HG02884 (cell line): ENCODE measurements around the gene TANGO6.
"Not testable (repeated sequence)": the region's sequence is repeated elsewhere in the genome, so short reads cannot be mapped to it uniquely, and the experiment has no call there.

Experiments used
- ATAC-seq: cut with Tn5 transposase; IDR thresholded peaks from one replicate; pipeline ENCODE4 v1.9.1; 2021; ENCODE audit warnings: mild to moderate bottlenecking, moderate library complexity; ENCODE audit not compliant: unreplicated experiment

The TANGO6 gene

DNA sequence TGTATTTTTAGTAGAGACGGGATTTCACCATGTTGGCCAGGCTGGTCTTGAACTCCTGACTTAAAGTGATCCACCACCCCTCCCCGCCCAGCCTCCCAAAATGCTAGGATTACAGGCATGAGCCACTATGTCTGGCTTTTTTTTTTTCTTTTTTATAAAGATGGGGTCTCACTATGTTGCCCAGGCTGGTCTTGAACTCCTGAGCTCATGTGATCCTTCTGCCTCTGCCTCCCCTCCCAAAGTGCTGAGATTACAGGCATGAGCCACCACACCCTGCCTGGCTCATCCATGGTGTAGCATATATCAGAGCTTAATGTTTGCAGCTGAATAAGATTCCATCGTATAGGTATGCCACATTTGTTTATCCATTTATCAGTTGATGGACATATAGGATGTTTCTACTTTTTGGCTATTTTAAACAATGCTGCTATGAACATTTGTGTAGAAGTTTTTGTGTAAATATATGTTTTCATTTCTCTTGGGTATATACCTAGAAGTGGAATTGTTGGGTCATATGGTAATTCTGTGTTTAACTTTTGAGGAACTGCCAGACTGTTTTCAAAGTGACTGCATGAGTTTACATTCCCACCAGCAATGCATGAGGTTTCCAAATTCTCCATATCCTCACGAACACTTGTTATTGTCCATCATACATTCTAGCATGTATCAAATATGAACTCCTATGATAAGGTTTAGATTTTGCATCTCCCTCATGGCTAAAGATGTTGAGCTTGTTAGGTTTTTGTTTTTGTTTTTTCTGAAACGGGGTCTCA, 206.5 kb downstream of the TANGO6 start:
- no peak for ATAC-seq

DNA sequence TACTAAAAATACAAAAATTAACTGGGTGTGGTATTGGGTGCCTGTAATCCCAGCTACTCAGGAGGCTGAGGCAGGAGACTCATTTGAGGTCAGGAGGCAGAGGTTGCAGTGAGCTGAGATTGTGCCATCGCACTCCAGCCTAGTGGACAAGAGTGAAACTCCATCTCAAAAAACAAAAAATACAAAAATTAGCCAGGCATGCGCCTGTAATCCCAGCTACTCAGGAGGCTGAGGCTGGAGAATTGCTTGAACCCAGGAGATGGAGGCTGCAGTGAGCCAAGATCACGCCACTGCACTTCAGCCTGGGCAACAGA, 208.1 kb downstream of the TANGO6 start:
- not testable (repeated sequence) for ATAC-seq

DNA sequence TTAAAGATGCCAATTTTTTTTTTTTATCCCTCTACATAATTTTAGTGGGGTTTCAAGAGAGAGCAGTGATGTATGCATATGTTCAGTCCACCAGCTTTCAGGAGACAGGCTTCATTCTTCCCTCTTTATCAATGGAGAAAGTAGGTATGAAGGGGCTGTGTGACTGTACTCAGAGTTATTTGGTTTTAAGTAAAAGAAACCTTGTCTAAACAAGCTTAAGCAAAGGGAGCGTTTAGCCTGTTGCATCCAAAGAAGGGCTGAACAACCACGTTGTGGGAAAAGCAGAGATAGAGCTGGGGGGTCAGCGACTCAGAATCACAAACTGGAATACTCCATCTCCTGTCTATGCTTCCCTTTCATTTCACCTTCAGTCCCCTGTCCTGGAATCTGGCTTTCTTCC, 211.7 kb downstream of the TANGO6 start:
- no peak for ATAC-seq

DNA sequence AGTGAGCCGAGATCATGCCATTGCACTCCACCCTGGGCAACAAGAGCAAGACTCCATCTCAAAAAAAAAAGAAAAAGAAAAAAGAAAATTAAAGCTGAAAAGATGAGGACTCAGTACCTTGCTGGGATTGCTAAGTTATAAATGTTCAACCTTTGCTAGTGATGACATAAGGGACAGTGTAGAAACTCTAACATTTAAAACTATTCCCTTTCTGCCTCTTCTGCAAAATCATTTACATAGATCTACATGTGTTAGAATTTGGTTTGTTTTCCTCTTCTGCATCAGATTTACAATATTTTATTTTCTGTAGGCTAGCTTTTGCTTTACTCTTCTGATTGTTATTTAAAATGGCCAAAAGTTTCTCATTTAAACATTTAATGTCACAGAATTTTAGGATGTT, 212.6 kb downstream of the TANGO6 start:
- ATAC-seq, result no peak

DNA sequence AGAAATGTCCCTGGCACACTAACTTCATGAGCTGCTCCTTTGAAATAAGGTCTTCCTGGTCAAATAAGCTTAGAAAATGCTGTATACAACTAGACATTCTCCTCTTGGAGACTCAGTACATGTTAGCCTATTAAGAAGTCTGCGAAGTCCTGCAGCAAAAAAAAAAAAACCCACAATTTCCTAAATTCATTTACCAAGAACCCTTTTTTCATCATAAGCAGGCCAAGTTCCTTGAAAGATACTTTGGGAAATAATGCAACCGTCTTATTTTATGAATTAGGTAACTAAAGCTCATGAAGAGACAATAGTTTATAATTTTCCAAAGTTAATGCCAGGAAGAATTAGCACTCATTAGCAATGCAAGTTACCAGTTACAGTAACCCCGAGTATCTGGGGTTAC, 213.1 kb downstream of the TANGO6 start:
- no peak for ATAC-seq

DNA sequence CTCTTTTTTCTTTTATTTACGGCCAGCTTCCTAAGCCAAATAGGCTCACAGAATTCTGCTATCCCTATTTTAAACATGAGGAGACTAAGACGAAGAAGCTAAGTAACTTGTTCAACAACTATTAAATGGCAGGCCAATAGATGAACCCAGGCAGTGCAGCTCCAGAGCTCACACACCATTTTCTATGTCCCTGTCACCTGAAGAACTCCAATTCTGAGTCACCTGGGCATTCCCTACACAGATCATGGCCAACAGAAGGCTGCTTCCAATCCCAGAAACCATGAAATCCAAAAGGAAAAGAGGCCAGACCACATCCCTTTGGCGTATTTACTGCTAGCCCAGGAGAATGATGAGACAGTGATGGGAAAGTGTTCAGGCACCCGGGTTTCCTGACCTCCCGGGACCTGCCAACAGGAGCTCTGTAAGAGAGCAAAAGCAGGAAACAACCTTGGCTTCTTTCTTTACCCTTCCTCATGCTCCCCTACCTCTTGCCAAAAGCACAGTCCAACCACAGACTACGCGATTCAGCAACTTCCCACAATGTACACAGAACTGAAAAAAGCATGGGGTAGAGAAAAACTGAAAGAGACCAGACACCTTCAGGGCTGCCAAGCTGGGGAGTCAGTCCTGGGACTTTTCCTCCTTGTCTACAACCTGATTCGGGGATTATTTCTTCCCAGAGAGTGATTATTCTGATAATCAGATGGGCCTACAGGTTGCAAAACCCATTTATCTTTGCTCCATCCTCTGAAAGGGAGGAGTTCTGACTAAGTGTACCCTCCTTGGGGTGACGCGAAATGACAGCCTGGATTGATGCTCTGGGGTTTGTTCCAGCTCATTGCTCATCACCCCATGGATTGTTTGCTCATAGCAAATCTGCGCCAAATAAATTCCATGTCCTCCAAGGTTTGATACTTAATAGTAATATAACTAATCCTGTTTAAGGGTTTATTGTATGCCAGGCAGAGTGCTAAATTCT, 214.4 kb downstream of the TANGO6 start:
- ATAC-seq, result no peak

DNA sequence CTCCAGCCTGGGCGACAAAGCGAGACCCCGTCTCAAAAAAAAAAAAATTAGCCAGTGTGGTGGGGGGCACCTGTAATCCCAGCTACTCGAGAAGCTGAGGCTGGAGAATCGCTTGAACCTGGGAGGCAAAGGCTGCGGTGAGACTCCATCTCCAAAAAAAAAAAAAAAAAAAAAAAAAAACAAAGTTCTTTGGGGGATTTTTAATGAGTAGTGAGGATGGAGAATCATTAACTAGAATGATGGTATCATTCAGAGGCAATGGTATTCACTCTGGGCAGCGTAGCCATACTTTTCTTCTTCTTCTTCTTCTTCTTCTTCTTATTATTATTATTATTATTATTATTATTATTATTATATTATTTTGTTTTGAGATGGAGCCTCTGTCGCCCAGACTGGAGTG, 220.2 kb downstream of the TANGO6 start:
- ATAC-seq, result not testable (repeated sequence)

DNA sequence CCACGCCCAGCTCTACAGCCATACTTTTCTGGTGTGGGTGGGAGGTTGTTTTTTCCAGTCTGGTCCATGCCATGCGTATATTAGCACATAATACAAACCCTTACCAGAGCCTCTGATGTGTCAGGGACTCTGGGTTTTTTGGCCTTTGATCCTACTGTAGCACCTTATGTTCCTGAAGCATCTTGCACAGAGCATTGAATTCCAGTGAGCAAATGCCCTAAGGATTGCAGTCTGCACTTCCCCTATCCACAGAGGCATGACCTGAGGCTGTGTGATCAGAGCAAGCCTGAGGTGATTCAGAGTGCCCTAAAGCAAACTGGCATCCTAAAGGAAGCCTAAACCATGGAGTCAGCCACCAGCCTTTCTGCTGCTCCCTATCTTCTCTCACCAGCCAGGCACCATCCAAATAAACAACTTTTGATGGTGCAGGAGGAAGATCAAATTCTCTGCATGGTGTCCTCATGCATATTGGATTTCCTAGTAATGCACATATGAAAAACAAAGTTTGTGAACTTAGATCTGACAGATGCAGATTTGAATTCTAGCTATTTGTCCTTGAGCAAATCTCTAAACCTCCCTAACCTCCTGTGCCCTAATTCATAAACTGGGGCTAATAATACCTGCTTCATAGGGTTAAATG, 220.9 kb downstream of the TANGO6 start:
- ATAC-seq, result no peak

DNA sequence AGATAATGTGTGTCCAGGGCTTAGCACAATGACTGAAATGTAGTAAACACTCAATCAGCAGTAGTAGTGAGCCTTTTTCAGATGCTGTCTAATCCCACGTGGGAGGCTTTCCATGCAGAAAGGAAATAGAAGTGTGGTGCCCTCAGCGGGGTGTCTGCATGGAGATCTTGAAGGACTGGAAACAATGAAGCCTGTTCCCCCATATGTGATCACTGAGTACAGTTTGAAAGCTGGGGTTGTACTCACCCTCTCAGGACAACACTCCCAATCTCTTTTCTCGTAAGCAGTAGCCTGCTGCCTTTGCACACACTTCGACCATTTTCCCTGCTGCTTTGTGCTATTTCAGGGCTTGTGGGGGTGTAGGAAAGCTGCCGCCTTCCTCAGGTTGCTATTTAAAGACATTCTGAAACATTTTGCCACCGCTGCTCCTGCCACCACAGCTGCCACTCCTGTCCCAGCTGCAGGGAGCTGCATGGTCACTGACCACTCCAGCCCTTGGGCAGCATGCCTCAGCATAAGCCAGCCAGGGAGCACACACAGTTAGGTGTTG, 221.5 kb downstream of the TANGO6 start:
- ATAC-seq, result no peak

DNA sequence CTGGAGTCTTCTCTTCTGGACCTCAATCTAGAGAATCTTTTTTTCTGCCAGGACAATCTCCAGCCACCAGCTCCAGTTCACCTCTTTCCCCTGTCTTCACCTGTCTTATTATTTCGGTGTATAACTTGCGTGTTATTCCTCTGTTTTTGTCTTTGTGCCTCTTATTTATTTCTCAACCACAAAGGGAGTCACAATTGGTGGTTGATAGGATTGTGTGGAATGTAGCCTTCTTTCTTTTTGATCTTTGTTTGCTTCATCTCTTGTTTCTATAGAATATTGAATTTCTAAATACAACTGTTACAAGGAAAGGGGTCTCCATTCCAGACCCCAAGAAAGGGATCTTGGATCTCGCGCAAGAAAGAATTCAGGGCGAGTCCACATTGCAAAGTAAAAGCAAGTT, 226.2 kb downstream of the TANGO6 start:
- ATAC-seq, result no peak

DNA sequence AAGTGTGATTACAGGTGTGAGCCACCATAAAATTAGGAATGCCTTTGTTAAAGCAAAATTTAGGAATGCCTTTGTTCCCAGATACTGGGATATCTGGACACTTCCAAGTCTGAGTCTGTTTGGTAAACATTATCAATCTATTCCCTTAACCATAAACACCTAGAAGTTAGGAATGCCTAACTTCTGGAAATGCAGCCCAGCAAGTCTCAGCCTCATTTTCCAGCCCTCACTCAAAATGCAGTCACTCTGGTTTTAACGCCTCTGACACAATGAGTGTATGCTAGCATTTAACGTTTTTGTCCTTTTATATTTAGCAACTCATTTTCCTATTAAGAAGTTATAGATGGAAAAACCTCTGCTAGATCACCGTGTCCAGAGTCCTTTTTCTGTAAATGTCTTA, 227.7 kb downstream of the TANGO6 start:
- no peak for ATAC-seq

DNA sequence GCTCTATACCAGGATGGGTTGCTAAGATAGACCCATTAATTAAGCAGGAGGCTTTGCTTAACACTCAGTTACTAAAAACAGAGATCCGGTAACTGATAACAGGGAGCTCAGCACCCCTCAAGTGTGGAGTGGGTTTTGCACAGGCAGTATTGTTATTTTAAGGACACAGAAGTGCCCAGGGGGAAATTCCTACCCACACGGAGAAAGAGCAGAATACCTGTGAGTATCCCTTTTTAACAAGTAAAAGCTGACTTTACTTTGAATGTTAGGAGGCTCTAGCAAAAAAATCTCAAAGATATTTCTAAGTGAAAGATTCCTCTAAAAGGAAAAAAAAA, 229.3 kb downstream of the TANGO6 start:
- ATAC-seq, result no peak

DNA sequence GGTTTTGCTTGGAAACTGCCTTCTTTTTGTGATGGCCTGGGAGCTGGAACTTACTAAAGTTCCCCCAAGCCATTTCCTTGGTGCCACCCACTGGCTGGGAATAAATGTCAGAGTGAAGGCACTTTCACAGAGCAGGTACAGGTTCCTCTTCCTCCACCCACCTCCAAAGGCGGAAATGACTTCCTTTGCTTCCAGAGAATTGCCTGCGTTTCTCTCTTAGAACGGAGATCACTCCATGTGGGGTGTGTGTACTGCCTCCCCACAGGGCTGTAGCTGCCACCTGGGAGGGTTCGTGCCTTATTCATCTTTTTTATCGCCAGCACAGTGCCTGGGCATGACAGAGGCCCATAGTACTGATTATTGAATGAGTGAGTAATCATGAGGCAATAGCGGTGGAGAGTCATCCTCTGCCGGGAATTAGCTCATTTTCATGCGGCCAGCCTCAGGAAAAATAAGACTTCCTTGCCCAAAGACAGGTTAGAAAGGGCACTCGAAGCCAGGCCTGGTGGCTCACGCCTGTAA, 229.9 kb downstream of the TANGO6 start:
- no peak for ATAC-seq

DNA sequence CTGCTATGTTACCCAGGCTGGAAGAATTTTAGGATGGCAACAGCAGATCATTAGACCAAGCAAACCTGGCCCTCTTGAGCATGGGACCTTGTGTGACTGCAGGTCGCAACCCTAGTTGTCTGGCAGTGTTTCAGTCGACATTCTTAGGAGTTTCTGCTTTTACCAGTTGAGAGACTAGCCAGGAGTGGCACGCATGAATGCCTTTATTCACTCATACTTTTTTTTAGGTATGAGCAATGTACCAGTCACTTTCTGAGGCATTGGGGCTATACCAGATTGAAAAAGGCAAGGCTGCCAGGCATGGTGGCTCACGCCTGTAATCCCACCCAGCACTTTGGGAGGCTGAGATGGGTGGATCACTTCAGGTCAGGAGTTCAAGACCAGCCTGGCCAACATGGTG, 233.9 kb downstream of the TANGO6 start:
- no peak for ATAC-seq

DNA sequence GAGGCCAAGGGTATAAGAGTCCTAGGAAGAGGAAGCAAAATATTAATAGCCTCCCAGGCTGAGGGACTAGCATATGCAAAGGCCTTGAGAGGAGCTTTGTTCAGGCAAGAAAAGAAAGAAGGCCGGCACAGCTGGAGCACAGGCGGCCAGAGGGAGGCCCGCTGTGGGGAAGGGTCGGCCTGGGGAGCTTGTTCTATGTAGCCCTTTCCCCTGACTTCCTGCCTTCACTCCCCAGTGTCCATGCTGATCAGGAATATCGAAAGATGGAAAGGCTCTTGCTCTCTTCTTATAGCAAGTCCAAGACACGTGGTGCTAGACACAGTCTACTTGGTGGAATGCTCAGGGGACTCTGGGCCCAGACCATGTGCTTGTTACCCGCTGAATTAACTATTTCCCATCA, 234.7 kb downstream of the TANGO6 start:
- ATAC-seq, result no peak

DNA sequence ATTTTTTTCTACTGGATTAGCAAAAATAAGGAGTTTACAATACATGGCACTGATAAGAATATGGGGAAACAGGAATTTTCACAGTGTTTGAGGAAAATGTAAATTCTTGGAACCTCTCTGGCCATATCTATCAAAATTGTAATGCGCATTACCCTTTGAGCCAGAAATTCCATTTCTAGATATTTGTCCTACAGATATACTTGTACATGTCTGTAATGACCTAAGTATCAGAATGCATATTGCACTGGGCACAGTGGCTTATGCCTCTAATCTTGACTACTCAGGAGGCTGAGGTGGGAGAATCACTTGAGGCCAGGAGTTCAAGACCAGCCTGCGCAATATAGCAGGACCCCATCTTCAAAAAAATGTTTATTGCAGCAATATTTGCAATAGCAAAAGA, 236.4 kb downstream of the TANGO6 start:
- no peak for ATAC-seq

DNA sequence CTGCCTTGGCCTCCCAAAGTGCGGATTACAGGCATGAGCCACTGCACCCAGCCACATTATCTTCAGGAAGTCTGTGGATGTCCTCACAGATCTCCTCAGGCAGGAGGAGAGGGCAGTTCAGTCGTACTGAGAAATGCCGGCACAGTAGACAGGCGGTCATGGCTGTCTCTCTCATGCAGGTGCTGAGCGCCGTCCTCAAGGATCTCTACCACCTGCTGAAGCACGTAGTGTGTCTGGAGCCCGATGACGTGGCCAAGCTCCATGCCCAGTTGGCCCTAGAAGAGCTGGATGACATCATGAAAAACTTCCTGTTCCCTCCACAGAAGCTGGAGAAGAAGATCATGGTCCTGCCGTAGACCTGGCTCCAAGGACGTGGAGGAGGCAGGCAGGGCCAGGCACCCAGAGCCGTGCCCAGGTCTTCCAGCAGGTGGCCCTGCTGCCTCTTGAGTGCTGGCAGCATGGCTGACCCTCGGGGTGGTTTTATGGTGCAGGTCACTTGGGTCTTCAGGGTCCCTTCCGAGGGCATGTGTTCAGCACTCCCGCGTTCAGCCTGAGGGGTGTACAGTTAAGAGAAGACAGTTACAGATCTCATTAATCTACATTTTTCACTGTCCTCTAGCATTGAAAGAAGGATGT, 240.1 kb downstream of the TANGO6 start:
- ATAC-seq, result no peak

DNA sequence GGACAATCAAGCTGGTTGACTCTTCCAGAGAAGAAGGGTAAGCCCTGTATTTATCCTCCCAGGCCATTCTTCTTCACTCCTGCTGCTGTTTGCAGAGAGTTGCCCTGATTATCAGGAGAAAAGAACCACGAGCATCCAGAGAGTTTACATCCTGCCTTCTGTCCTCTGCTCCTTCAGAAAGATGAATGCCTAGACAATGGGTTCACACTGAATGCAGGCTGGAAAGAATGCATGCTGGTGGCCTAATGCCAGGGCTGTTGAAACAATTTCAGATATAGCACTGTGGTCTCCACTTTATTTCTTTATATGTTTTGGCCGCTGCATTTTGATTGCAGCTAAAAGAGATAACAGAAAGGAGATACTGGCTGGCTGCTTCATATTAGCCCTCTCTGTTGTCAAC, 241.0 kb downstream of the TANGO6 start:
- no peak for ATAC-seq

DNA sequence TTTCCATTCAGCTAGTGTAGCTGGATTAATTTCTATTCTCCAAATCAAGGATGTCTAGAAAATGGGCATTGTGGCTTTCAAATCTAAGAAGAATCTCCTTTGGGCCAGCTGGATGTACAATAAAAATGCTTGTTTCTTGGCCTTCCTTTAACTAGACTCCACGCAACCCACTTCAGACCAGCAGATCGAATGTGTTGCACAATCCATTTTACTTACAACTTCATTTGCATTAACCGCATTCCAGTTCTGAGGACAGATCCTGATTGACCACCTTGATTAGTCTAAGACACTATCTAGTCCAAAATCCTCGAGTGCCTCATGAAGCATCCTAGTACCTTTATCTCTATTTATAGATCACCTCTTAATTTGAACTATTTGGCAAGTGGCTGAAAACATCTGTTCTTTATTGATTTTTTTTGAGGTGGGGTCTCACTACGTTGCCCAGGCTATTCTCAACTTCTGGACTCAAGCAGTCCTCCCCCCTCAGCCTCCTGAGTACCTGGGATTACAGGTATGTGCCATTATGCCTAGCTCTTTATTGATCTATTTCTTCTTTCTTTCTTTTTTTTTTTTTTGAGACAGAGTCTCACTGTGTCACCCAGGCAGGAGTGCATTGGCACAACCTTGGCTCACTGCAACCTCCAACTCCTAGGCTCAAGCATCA, 241.8 kb downstream of the TANGO6 start:
- ATAC-seq, result no peak

DNA sequence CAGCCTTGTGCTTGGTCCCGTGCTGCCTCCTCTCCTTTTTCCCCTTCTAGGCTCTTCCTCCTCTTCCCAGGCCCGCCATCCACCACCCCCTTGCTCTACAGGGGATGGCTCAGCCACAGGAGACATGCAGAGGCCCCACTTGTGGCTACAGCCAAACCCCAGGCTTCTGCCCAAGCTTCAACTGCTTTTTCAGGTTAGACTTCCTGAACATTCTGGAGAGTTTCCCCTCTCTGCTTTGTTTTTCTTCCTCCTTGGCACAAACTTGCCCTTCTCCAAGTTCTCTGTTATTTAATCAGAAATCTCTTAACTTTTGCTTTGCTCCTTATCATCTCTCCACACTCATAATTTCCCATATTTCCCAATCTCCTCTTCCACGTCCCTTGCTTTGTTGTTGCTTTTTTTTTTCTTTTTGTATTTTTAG, 243.8 kb downstream of the TANGO6 start:
- ATAC-seq, result no peak
